Subcutaneous adipose tissue (tissue), 4 donors: ENCODE results near the gene VASH1. TPM values are rescaled to one million over a fixed set of nuclear protein-coding genes. Genes with fewer than 3 reads are reported as not detected.

Experiments used
- CTCF ChIP-seq: fragments of 450-650 bp; IDR thresholded peaks from one replicate; pipeline ENCODE4 v1.5.1; 2016; ENCODE audit warnings: low read depth, mild to moderate bottlenecking, control low read depth, antibody characterized with exemption, moderate library complexity
- total RNA-seq, 4 donors: library from RNA; depleted of rRNA; stranded (reverse); fragments of >200 nt; gene quantifications; one replicate each; pipeline ENCODE4 v1.1.0, GENCODE V29; 2016

The VASH1 gene
- total RNA-seq, 4 donors from 2014 or later = 2.4 to 11.4 (median 8.5) TPM

- no peak for TF ChIP-seq CTCF
Observed at GRCh38 chr14:76753541-76754198, 7.6 kb upstream of the VASH1 start.

GRCh38 chr14:76754586-76754985, 6.7 kb upstream of the VASH1 start:
- TF ChIP-seq CTCF = no peak

GRCh38 chr14:76755610-76756370, 5.5 kb upstream of the VASH1 start:
- no peak for TF ChIP-seq CTCF

GRCh38 chr14:76756371-76756750, 4.9 kb upstream of the VASH1 start:
- no peak for TF ChIP-seq CTCF

GRCh38 chr14:76759589-76759988, 1.7 kb upstream of the VASH1 start:
- no peak for TF ChIP-seq CTCF

GRCh38 chr14:76760331-76761135, 735 bp upstream of the VASH1 start:
- TF ChIP-seq CTCF = no peak

GRCh38 chr14:76761960-76762410, 717 bp downstream of the VASH1 start:
- TF ChIP-seq CTCF = no peak
